Fibroblast of lung (primary cell): ENCODE measurements around the gene SPAG8. TPM values are rescaled to one million over a fixed set of nuclear protein-coding genes. Genes with fewer than 3 reads are reported as not detected.
A peak's percentile ranks its signal among the peaks of the same experiment; 100 is the strongest.

Source experiments
- DNase-seq, 2 donors: peaks; one replicate each; pipeline versions ENCODE4 v3.0.0 to v3.0.0-alpha.2; 2010; ENCODE audit warnings: low read depth in 2 of 2
- H2AFZ ChIP-seq: 2 replicates; pipeline ENCODE4 v1.5.1; 2012; ENCODE audit warnings: low read length, control low read depth, inconsistent platforms
- H3K27ac ChIP-seq: 2 replicates; pipeline ENCODE4 v1.5.1; 2011; ENCODE audit warnings: low read length, control low read depth; ENCODE audit not compliant: insufficient read depth
- H3K27me3 ChIP-seq: 2 replicates; pipeline ENCODE4 v1.5.1; 2011; ENCODE audit warnings: mild to moderate bottlenecking, low read length; ENCODE audit not compliant: control insufficient read depth, insufficient read depth
- H3K36me3 ChIP-seq: 2 replicates; pipeline ENCODE4 v1.5.1; 2011; ENCODE audit warnings: low read length; ENCODE audit not compliant: control insufficient read depth, insufficient read depth
- H3K4me1 ChIP-seq: 2 replicates; pipeline ENCODE4 v1.5.1; 2011; ENCODE audit warnings: low read length; ENCODE audit not compliant: control insufficient read depth, insufficient read depth; ENCODE audit errors: extremely low read depth
- H3K4me2 ChIP-seq: 2 replicates; pipeline ENCODE4 v1.5.1; 2011; ENCODE audit warnings: low read length, control low read depth; ENCODE audit not compliant: insufficient read depth; ENCODE audit errors: extremely low read depth
- H3K4me3 ChIP-seq, 4 experiments: fragments of 200-600 bp in 1 of 4; sonication (generic) in 1 of 4; replicated peaks in 1 of 4; 2 replicates each; pipeline ENCODE4 v1.5.1; 2011 to 2016; ENCODE audit warnings: low read length in 4 of 4, low read depth in 3 of 4, mild to moderate bottlenecking in 3 of 4, control low read depth in 2 of 4, inconsistent platforms in 1 of 4, mixed read lengths in 1 of 4; ENCODE audit not compliant: insufficient read depth in 1 of 4; ENCODE audit errors: control extremely low read depth in 1 of 4
- H3K79me2 ChIP-seq: 2 replicates; pipeline ENCODE4 v1.5.1; 2012; ENCODE audit warnings: mild to moderate bottlenecking, low read length, inconsistent platforms; ENCODE audit not compliant: control insufficient read depth, insufficient read depth
- H3K9ac ChIP-seq: 2 replicates; pipeline ENCODE4 v1.5.1; 2011; ENCODE audit warnings: mild to moderate bottlenecking, low read length, control low read depth; ENCODE audit not compliant: insufficient read depth
- H3K9me3 ChIP-seq: 2 replicates; pipeline ENCODE4 v1.5.1; 2012; ENCODE audit warnings: low read depth, low read length; ENCODE audit not compliant: control insufficient read depth, insufficient read depth
- H4K20me1 ChIP-seq: 2 replicates; pipeline ENCODE4 v1.5.1; 2011; ENCODE audit warnings: low read length; ENCODE audit not compliant: control insufficient read depth, insufficient read depth; ENCODE audit errors: extremely low read depth
- EZH2 ChIP-seq: IDR thresholded peaks from 2 replicates; pipeline ENCODE4 v1.5.1; 2012; ENCODE audit warnings: low read length, control low read depth, mild to moderate bottlenecking; ENCODE audit errors: missing control alignments
- polyA plus RNA-seq, 2 donors: library from polyadenylated mRNA; depleted of rRNA in 1 of 2; stranded (reverse) in 1 of 2; unstranded in 1 of 2; fragments of >200 nt; gene quantifications; 2 replicates each; pipeline ENCODE4 v1.2.1, GENCODE V29; 2011 to 2012; ENCODE audit warnings: missing spikeins in 1 of 2
- total RNA-seq: library from RNA; depleted of rRNA; stranded (reverse); fragments of >200 nt; gene quantifications from 2 replicates; pipeline ENCODE4 v1.2.1, GENCODE V29; 2014
- TF ChIP-seq, protein P1 (sequence below), 2 donors: IDR thresholded peaks in 1 of 2; conservative IDR thresholded peaks in 1 of 2; 1 replicate in 1 of 2; 2 replicates in 1 of 2; pipeline ENCODE4 v1.5.1; 2011 to 2012; ENCODE audit warnings: low read length in 2 of 2, control low read depth in 1 of 2, inconsistent platforms in 1 of 2, low read depth in 1 of 2, mild to moderate bottlenecking in 1 of 2

The SPAG8 gene
- total and polyA plus RNA-seq, 2 donors (not counting 1 experiment from before 2014, with no cell fraction given) = 0.64 to 1.3 TPM

DNA sequence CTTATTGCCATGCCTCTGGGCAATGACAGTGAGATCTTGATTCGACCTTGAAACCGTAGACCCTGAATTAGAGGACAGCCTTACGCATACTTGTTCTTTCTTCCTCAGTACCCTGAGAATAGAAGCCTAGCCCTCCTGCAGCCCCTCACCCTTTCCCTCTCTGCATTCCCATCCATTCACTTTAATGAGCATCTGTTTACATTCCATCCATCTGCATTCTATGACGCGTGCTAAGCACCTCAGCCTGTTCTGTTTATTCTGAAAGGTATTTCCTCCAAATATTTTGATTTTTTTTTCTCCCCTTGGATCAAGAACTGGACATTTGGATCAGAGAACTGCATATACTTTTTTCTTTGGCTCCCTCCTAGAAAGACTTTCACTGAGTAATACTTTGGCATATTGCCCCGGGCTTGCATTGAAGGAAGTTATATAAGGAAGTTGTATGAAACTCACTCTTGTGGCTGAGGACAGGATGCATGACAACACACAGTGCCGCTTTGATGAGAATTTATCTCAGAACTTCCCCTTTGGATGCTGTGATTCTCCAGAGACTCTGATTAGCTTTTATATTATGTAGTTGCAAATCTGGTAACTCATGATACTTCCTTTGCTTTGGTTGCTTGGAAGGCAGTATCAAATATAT is 32.7 kb upstream of the SPAG8 start:
- DNase-seq = peak; percentile 88 to 90
- Histone ChIP-seq H3K4me2 (peak overlapping the region; percentile 26), H3K4me3 (no peak overlapping the region), H3K79me2 (no peaks in the 10 kb centered on the region), H3K4me1 (peaks cover 18% of the 10 kb centered on the region), H2AFZ (no peak overlapping the region), H3K36me3 (peaks cover 1% of the 10 kb centered on the region), H4K20me1 (no peaks in the 10 kb centered on the region), H3K9ac (no peak overlapping the region), H3K27me3 (no peaks in the 10 kb centered on the region), H3K9me3 (no peaks in the 10 kb centered on the region), H3K27ac (peak overlapping the region; percentile 16)
- TF ChIP-seq, protein P1, sequence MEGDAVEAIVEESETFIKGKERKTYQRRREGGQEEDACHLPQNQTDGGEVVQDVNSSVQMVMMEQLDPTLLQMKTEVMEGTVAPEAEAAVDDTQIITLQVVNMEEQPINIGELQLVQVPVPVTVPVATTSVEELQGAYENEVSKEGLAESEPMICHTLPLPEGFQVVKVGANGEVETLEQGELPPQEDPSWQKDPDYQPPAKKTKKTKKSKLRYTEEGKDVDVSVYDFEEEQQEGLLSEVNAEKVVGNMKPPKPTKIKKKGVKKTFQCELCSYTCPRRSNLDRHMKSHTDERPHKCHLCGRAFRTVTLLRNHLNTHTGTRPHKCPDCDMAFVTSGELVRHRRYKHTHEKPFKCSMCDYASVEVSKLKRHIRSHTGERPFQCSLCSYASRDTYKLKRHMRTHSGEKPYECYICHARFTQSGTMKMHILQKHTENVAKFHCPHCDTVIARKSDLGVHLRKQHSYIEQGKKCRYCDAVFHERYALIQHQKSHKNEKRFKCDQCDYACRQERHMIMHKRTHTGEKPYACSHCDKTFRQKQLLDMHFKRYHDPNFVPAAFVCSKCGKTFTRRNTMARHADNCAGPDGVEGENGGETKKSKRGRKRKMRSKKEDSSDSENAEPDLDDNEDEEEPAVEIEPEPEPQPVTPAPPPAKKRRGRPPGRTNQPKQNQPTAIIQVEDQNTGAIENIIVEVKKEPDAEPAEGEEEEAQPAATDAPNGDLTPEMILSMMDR (conservative IDR thresholded peaks at IDR 0.05 in 1 of 2, IDR thresholded peaks at IDR 0.05 in 1 of 2; ENCODE audit: low read depth in 1 of 2, low read length in 2 of 2) = no peak
- TF ChIP-seq EZH2 = no peak

DNA sequence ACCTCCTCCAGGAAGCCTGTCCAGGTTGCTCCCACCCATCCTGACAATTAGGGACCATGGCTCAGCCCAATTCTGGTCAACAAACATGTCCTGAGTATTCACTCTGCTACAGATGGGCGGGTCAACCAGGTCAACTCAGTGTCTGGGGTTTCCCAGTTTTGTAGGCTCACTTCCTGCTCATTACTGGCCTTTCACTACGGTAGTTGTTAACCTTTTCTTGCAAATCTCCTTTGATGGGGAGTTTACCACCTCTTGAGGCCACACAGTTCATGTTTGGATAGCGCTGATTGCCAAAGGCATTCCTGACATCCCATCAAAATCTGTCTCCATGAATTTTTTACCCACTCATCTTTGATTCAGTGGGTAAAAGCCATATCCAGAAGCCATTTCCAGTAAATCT is 30.7 kb upstream of the SPAG8 start:
- Histone ChIP-seq H3K4me2 (no peak overlapping the region), H3K9ac (no peak overlapping the region), H2AFZ (no peak overlapping the region), H4K20me1 (no peaks in the 10 kb centered on the region), H3K4me3 (no peak overlapping the region), H3K36me3 (peaks cover 1% of the 10 kb centered on the region), H3K79me2 (no peaks in the 10 kb centered on the region), H3K4me1 (peaks cover 15% of the 10 kb centered on the region), H3K9me3 (no peaks in the 10 kb centered on the region), H3K27ac (no peak overlapping the region), H3K27me3 (no peaks in the 10 kb centered on the region)
- no peak for DNase-seq
- TF ChIP-seq, protein P1 (conservative IDR thresholded peaks at IDR 0.05 in 1 of 2, IDR thresholded peaks at IDR 0.05 in 1 of 2; ENCODE audit: low read depth in 1 of 2, low read length in 2 of 2) = no peak
- TF ChIP-seq EZH2 = no peak

DNA sequence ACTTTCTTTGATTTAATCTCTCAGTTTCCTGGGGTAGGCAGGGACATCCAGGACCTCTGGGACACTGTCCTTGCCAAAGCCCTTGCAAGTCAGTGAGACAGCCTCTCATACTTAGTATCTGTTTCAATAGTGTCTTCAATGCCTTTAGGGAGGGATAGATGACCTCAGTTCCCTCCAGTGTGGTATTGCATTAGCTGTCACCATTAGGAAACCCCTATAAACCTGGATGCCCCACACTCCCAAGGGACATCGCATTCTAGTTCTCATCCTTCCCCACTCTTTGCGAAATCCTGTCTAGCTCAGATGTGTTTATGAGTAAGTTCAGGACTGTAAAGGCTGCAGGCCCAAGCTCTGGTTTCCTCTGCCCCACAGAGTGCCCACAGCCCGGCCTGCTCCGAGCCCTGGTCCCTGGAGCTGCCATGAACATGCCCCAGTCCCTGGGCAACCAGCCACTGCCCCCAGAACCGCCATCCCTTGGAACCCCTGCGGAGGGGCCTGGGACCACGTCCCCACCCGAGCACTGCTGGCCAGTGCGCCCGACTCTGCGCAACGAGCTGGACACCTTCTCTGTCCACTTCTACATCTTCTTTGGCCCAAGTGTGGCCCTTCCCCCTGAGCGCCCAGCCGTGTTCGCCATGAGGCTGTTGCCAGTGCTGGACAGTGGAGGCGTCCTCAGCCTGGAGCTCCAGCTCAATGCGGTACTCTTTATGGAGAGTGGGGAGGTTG is 30.1 kb upstream of the SPAG8 start:
- H3K4me1 ChIP-seq = peaks cover 9% of the 10 kb centered on the region
- H3K4me3 ChIP-seq = no peak overlapping the region
- no peak overlapping the region for H3K4me2 ChIP-seq
- no peak overlapping the region for H2AFZ ChIP-seq
- no peak for DNase-seq
- TF ChIP-seq, protein P1 (conservative IDR thresholded peaks at IDR 0.05 in 1 of 2, IDR thresholded peaks at IDR 0.05 in 1 of 2; ENCODE audit: low read depth in 1 of 2, low read length in 2 of 2) = no peak
- H3K27ac ChIP-seq = no peak overlapping the region
- no peaks in the 10 kb centered on the region for H3K9me3 ChIP-seq
- no peaks in the 10 kb centered on the region for H3K27me3 ChIP-seq
- H3K79me2 ChIP-seq = no peaks in the 10 kb centered on the region
- no peaks in the 10 kb centered on the region for H4K20me1 ChIP-seq
- no peak overlapping the region for H3K9ac ChIP-seq
- peaks cover 1% of the 10 kb centered on the region for H3K36me3 ChIP-seq
